Measurements from ENCODE around the gene TNK1.

DNA sequence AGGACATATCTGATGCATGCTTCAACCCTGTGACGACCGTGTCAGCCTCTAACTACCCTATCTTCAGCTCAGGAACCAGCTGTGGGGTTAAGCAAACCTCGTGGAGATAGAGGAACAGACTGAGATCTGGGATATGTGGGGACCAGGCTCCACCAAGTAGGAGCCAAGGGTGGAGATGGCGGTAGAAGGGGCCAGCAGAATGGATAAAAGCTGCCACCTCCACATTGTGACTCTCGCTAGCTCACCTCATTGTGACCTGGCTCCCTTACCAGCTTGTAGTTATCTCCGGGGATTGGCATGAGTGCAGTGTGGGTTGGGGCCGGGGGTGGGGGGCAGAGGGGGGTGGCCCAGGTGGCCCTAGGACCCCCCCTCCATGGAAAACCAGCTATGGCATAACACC, 44.4 kb downstream of the TNK1 start, which contains the start of gene SPEM2:
- TF ChIP-seq ZBTB7A (tag by site-specific recombination; IDR thresholded peaks at IDR 0.05; ENCODE audit: low read depth) (no peak), SCRT2 (tag by site-specific recombination; IDR thresholded peaks at IDR 0.05) (no peak)
- TF ChIP-seq, protein P1, sequence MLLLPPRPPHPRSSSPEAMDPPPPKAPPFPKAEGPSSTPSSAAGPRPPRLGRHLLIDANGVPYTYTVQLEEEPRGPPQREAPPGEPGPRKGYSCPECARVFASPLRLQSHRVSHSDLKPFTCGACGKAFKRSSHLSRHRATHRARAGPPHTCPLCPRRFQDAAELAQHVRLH (tag by site-specific recombination; IDR thresholded peaks at IDR 0.05): no peak

Data from HEK293 (cell line).